GM21360 (cell line): ENCODE measurements around the gene HOXD9.

Source experiments
- ATAC-seq: cut with Tn5 transposase; IDR thresholded peaks from one replicate; pipeline ENCODE4 v1.9.1; 2021; ENCODE audit warnings: mild to moderate bottlenecking, moderate library complexity; ENCODE audit not compliant: unreplicated experiment

HOXD9 gene

DNA sequence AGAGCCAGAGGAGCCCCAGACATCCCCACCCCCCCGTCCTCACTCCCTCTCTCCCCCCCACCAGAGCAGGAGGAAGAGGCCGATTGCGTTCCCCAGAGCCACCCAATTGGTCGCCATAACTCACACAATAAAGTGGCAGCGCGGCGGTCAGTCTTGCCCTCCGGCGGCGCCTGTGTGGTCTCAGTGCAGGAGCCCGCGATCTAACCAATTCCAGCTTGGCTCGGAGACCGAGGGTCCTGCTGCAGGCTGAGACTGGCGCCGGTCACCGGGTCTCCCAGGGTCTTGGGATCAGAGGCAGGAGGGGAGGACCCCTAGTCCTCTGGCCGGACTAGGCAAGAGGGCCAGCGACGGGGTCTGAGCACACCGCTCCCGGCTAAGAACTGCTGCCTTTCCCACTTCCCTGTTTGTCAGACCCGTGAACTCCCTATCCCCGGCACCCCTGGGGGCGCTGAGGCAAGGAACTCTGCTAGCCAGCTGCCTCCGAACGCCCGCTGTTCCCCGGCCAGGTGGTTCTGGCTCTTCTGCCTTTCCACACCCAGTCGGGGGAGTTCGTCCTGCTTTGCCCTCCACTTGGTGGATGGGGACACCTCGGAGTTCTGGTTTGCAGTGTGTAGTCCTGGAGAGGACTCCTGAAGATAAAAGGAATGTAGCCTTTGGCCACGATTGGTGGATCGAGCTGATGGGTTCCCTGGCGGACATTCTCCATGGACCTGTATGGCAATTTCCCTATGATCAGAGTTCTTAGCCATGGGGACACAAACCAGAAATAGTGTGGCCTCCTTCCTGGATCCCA is 24.0 kb upstream of the HOXD9 start:
- no peak for ATAC-seq

DNA sequence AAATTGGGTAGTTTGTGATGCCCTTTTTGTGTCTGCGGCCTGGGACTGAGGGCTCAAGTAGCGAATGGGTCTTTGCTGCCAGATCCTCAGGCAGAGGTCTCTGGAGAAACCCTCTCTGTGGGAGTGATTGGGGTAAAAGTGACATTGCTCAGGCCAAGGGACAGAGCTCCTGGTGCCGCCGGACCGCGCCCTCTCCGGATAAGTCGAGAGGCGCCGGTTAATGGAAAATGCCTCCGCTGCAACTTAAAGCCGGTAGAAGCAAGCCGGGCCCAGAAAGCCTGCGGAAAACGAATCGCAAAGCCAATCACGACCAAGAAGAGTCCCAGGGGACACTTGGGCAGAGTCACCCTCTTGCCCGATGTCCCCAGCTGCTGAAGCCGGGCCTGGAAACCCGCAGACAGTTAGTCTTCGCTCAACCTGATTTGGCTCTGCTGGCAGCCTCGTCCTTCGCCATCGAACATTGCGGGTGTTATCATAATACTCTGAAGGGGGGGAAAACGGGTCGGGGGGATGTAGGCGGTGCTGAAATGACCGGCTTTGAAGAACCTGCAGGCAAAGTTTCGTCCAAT is 23.3 kb upstream of the HOXD9 start:
- no peak for ATAC-seq

DNA sequence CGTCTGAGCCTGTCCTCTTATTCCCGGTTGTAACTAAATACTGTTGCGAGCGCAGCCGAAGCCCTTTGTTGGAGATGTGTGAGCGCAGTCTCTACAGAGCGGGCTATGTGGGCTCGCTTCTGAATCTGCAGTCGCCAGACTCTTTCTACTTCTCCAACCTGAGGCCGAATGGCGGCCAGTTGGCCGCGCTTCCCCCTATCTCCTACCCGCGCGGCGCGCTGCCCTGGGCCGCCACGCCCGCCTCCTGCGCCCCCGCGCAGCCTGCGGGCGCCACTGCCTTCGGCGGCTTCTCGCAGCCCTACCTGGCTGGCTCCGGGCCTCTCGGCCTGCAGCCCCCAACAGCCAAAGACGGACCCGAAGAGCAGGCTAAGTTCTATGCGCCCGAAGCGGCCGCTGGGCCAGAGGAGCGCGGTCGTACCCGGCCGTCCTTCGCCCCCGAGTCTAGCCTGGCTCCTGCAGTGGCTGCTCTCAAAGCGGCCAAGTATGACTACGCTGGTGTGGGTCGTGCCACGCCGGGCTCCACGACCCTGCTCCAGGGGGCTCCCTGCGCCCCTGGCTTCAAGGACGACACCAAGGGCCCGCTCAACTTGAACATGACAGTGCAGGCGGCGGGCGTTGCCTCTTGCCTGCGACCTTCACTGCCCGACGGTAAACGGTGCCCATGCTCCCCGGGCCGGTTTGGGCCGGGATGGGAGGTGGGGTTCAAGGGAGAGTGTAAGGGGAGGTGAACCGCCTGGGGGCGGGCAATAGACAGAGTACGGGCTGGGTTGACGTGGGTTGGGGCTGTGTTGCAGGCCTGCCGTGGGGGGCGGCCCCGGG is 22.6 kb upstream of the HOXD9 start, which contains the start of gene HOXD12:
TSS of gene HOXD12 (plus strand) at position 68 of the 819 bp plus-strand sequence. CDS start at position 75, 7 bp downstream.
- ATAC-seq, result no peak

DNA sequence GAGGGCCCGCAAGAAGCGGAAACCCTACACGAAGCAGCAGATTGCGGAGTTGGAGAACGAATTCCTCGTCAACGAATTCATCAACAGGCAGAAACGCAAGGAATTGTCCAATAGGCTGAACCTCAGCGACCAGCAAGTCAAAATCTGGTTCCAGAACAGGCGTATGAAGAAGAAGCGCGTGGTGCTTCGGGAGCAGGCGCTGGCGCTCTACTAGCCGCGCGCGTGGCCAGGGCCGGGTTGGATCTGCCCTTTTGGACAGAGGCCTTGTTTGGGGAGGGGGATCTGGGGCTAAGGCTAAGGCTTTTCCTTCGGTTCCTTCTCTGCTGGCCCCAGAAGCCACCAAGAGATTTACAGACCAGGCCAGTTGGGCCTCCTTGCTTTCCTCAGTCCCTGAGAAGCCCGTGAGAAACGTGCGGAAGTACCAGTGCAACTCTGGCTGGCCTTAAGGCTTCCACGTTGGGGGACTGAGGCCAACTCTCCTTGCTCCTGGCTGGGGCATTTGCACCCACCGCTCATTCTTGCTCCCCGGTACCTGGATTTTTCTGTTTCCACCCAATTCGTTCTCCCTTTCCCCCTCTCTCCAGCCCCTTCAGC is 21.9 kb upstream of the HOXD9 start:
- no peak for ATAC-seq

DNA sequence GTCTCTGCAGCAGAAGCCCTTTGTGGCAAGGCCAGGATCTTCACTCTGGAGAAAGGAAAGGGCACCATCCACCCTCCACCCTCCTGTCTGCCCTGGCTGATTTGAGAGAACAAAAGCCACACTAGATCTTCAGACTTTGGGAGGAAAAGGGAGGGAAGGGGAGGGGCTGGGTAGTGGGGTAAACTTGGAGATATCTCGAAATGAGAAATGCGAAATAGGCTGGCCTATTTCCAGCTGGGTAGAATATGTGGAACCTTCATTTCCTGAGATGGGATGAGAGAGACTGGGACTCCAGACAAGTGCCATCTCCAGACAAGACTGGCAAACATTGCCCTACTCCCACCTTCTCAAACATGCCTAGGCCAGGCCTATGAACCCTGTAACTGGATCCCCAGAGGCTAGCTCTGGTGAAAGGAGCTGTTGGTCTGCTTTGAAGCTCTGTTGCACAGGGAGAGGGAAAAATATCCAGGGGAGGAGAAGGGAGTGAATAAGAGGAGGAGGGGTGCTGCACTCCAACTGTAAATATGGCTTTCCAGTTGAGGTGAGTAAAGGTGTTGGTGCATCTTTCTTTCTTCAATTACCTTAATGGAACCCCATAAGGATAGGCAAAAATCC is 21.2 kb upstream of the HOXD9 start:
- no peak for ATAC-seq

DNA sequence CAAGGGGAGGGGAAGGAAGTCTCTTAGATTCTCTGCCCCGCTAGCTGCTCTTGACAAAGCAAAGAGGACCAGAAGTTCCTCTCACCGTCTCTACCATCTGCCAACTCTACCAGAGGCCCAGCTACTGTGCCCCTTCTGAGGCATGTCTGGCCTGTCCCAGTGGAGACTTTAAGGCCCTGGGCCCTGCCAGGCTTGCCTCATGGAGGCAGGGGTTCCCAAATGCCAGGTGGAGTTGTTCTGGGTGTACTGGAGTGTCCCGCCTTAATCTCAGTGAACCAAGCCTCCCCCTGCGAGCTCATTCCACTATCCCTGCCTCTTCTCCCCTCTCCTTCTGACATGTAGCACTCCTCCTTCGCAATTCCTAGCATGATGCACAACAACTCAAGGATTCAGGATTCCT is 20.7 kb upstream of the HOXD9 start:
- no peak for ATAC-seq

DNA sequence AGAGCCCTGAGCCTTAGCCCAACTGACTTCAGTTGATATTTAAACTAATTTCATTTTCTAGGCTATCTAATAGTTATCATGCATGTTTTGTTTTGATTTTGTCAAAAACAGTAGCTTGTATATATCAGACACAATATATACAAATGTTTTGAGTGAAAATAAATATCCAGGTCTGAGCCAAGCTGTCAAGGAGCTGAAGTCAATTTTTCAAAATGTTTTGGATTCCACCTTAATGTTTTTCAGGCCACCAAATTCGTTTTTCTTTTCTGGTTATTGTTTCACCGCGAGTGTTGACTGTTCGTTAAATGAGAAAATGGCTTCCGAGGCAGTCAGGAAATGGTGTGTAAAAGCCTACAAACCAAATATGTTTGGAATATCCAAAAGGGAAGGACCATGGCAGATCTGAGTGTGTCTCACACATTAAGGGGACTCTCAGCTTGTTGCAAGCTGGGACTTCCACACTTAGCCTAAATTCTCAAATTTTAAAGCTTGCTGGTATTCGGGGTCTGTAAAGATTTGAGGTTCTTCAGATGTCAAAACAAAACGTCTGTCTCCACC is 20.1 kb upstream of the HOXD9 start:
- ATAC-seq, result no peak

DNA sequence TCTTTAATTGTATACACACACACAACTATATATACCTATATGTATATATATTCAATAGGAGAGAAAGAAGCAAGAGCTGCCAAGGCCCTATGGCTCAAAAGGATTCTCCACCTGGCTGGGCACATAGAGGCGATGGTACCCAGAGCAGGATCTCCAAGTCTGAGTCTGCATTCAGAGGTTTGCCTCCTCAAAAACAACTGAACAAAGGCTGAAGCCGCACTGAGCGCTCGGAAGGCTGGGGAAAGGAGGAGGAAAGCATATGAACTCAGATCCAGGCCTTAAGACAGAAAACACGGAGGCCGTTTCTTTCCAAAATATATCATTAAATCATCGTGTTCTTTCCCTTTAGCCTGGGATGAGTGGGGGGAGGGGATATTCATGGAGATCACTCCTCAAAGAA is 19.3 kb upstream of the HOXD9 start:
- no peak for ATAC-seq

DNA sequence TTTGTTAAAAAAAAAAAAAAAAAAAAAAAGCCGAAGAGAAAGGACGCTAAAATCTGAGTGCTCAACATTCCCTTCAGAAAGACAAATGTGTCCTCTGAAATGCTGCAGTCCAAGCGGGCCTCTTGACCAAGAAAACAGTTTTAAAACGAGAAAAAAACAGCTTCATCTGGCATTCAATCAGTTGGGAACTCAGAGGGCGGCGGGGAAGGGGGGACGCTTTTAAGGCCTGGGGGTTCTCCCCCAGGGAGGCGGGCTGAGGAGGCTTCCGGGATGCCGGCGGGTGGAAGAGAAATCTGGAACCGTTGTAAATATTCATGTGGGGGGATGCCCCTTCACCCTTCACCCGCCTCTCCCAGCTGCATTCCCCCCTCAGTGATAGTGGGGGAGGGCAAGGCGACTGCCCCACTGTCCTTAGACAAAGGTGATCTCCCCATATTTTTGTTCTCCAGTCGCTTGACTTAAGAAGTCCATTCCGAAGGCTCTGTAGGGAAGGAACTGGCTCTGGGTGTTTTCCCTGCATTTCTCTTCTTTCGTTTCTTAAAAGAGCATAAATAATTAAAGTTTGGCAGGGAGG is 18.7 kb upstream of the HOXD9 start:
- ATAC-seq, result no peak

DNA sequence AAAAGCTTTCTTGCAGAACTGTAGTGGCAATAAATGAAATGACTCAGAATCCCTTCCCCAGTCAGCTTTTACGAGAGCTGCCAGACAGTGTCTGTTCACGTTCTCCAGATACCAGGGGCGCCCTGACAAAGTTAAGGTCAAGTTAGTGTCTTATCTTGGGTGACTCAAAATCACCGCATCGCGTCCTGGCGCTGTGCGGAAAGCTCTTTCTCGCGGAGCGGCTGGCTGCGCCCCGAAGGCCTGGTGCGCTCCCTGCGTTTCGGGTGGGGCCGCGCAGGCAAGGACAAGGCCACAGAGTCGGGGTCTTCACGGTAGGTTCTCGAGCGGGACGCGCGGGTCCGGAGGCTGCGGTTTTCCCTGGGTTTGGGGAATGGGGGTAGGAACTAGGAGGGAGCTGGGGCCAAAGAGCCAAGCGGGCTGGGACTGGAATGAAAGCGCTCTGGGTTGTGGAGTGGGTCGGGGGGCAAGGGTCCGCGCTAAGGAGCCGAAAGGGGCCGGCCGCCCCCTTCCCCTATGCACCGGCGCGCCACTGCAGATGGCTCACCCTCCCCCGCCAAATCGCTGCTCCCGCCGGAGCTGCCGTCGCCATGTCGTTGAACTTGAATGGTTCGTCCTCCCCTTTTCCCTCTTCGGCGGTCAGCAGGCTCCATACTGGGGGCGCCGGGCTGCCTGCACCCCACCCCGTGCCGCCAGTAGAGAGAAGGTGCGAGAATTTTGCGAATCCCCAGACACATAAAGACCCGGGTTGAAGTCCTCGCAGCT is 18.0 kb upstream of the HOXD9 start:
- ATAC-seq, result no peak

DNA sequence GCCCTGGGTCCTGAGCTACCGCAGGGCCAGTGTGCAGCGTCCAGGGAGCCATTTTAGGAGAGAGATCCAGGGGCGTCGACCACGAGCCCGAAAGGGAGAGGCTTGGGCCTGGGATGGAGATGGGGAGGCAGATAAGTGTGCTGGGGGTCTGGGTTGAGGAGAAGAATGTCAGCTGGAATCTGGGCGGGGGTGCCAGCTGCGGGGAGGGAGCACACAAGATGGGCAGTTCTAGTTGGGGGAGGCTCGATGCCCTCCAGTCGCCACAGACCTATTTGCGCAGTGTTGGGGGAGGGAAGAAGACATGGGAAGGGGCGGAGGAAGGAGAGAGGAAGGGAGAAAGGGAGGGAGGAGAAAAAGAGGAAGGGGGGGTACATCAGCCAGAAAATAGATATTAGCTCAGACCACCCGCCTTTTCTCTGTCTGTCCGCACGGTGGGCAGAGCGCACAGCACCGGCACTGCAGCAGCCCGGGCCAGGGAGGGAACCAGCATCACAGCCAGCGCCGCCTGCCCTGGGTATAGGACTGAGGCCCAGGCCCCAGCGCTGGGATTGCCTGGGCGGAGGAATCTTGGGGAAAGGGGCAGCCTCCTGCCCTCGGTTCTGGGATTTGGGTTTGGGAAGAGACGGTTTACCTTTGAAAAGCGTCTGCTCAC is 17.3 kb upstream of the HOXD9 start:
- no peak for ATAC-seq

DNA sequence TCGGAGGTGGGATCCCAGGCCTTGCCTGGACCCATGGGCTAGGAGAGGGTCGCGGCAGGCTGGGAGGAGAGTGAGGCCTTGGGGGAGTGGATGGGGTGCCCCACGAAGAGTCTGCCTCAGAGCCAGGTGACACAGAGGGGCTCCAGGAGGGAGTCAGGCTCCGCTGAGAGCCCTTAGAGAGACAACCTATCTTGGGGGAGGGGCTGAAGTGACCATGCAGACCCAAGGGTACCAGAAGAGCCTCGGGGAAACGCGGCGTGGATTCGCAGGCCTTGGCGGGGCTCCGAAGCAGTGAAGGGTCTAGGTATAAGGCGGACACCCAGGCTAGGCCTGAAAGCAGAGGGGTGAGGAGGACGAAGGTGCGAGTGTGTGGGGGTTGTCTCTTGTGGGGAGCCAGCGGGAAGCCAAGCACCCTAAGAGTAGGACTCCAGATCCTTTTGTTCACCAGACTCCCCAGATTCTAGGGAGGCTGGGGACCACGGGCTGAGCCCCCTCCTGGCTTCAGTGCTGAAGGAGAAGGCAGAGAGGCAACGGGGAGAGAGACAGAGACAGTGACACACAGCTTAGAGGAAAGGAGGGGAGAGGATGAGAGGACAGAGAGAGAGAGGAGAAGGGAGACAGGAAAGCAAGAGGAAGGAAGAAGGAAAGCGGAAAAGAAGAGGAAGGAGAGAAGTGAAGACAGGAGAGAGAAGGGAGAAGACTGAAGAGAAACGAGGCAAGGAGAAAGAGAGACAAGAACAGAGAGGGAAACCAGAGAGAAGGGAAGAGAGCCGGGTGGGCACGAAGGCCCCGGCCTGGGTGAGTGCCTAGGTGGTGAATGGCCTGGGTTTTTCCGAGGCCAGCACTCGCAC is 16.6 kb upstream of the HOXD9 start:
- ATAC-seq, result no peak

DNA sequence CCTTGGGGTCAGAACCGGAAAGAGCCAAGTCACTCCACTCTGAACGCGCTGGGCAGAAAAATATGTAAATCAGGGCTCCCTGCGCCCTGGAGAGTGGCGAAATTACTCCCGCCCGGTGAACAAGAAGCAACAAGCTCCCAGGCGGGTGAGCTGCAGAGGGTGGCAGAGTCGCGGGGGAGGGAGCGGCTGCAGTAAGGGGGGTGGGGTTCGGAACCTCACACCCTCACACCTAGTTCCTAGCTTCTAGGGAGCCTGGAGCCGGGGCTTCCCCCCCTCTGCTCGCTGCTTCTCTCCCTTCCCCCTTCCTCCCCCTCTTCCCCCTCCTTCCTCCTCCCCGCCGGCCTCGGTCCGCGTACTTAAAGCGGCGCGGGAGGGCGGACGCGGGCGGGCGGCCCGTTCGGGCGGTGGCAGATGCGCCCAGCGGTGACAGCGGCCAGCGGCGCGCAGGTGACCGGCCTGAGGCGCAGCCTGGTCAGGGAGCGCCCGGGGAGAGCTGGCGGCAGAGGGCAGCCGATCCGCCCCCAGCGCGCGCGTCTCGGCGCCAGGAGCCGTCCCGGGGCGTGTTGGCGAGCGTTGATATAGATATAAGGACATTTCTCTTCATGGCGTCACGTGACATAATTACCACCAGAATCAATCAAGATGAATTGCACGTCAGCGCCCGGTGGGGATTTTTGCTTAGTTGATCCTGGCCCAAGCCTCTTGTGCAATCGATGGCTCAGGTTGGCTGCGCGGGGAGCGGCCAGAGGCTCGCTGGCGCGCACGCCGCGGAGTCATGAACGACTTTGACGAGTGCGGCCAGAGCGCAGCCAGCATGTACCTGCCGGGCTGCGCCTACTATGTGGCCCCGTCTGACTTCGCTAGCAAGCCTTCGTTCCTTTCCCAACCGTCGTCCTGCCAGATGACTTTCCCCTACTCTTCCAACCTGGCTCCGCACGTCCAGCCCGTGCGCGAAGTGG is 15.7 kb upstream of the HOXD9 start, which contains the start of gene HOXD11:
TSS of gene HOXD11 (plus strand) at position 700 of the 959 bp plus-strand sequence. CDS start at position 776, 76 bp downstream.
- no peak for ATAC-seq

DNA sequence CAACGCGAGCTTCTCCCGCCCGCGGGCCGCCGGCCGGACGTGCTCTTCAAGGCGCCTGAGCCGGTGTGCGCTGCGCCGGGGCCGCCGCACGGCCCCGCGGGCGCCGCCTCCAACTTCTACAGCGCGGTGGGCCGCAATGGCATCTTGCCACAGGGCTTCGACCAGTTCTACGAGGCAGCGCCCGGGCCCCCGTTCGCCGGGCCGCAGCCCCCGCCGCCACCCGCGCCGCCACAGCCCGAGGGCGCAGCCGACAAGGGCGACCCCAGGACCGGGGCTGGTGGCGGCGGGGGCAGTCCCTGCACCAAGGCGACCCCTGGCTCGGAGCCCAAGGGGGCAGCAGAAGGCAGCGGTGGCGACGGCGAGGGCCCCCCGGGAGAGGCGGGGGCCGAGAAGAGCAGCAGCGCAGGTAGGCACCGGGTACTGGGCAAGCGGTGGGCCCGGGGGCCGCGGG is 14.8 kb upstream of the HOXD9 start:
- no peak for ATAC-seq

DNA sequence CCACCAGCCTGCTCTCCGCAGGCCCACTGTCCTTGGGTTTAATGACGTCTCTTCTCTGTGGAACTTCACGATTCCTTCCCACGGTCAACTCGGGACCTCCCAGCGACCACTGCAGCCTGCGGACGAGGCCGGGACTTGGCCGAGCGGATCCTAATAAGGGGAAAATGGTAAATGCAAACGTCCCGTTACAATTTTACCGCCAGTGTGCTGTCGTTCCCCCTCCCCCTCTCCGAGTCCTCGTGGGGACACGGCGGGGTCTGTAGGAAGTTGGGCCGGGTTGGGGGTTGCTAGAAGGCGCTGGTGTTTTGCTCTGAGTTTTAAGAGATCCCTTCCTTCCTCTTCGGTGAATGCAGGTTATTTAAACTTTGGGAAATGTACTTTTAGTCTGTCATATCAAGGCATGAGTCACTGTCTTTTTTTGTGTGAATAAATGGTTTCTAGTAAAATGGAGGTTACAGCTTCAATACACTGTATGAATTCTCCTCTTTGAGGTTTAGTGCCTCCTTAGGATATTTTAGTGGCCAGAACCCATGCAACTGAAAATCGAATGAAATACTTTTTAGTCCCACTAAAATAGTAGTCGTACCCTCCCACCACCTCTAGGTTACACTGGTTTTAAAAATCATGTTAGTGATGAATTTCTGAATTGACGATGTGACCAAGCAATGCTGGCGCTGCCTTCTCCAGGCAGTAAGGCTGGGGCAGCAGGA is 13.2 kb upstream of the HOXD9 start:
- ATAC-seq, result no peak

DNA sequence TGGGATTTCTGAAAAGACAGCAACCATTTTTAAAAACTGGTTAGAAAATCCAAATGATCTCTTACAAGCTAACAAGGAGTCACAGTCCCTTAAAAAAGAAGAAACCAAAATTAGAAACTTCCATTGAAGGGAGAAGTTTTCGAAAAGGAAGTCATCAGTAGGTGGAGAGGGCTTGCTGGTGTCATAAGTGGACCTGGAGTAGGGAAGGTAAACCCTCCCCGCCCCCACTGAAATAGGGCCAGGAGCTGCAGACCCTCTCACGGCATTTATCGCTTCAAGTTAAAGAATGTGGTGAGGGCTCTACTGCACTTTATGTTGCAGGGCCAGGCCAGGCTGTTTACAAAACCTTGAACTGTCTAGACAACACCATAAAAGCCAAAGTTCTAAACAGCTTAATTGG is 12.6 kb upstream of the HOXD9 start:
- no peak for ATAC-seq
